ENCODE results near the gene ENGASE. TPM values are rescaled to one million over a fixed set of nuclear protein-coding genes. Genes with fewer than 3 reads are reported as not detected.

The ENGASE gene
- total RNA-seq, 4 donors from 2014 or later = 10.4 to 23.7 (median 19.1) TPM

- Histone ChIP-seq H3K9me3 (no peaks in the 10 kb centered on the region), H3K27me3 (peaks cover 0 to 100% (median 21%) of the 10 kb centered on the region in 4 donors), H3K4me3 (no peak overlapping the region), H3K4me1 (peaks cover 0 to 15% (median 6%) of the 10 kb centered on the region in 4 donors), H3K27ac (replicated peaks in 1 of 4) (no peak overlapping the region), H3K36me3 (no peaks in the 10 kb centered on the region)
- no peak for DNase-seq (ENCODE audit: extremely low spot score)
- WGBS = 40% methylated on average over 10 of the region's 16 CpGs
- intact Hi-C loops (cut with DNase I) = no loop called here
- TF ChIP-seq CTCF (IDR thresholded peaks at IDR 0.05) (no peak), POLR2A (IDR thresholded peaks at IDR 0.05; ENCODE audit: low read depth) (no peak), EP300 (IDR thresholded peaks at IDR 0.05) (no peak), POLR2AphosphoS5 (IDR thresholded peaks at IDR 0.05) (no peak)
Observed at GRCh38 chr17:79098282-79098867, 23.8 kb downstream of the ENGASE start.

GRCh38 chr17:79100405-79100804 lies 25.8 kb downstream of the ENGASE start:
- WGBS = 83% methylated on average over 18 of the region's 18 CpGs
- Histone ChIP-seq H3K4me3 (no peak overlapping the region), H3K36me3 (no peaks in the 10 kb centered on the region), H3K27me3 (peaks cover 0 to 94% (median 21%) of the 10 kb centered on the region in 4 donors), H3K9me3 (no peaks in the 10 kb centered on the region), H3K27ac (replicated peaks in 1 of 4) (no peak overlapping the region), H3K4me1 (peaks cover 0 to 15% (median 6%) of the 10 kb centered on the region in 4 donors)
- TF ChIP-seq CTCF (IDR thresholded peaks at IDR 0.05) (no peak), POLR2AphosphoS5 (IDR thresholded peaks at IDR 0.05) (no peak), POLR2A (IDR thresholded peaks at IDR 0.05; ENCODE audit: low read depth) (no peak), EP300 (IDR thresholded peaks at IDR 0.05) (no peak)
- DNase-seq (ENCODE audit: extremely low spot score) = no peak
- intact Hi-C loops (cut with DNase I) = no loop called here

- no peak for TF ChIP-seq CTCF (IDR thresholded peaks at IDR 0.05)
- no peak for TF ChIP-seq EP300 (IDR thresholded peaks at IDR 0.05)
- no peak for TF ChIP-seq POLR2AphosphoS5 (IDR thresholded peaks at IDR 0.05)
- TF ChIP-seq POLR2A (IDR thresholded peaks at IDR 0.05; ENCODE audit: low read depth) = no peak
- H3K27me3 ChIP-seq = peaks cover 0 to 87% (median 21%) of the 10 kb centered on the region in 4 donors
- peaks cover 0 to 15% (median 6%) of the 10 kb centered on the region in 4 donors for H3K4me1 ChIP-seq
- H3K4me3 ChIP-seq = no peak overlapping the region
- no peaks in the 10 kb centered on the region for H3K9me3 ChIP-seq
- intact Hi-C loops (cut with DNase I) = no loop called here
- H3K27ac ChIP-seq (replicated peaks in 1 of 4) = no peak overlapping the region
- DNase-seq (ENCODE audit: extremely low spot score) = no peak
- 59% methylated on average over 4 of the region's 13 CpGs for WGBS
- no peaks in the 10 kb centered on the region for H3K36me3 ChIP-seq
Observed at GRCh38 chr17:79101111-79101673, 26.6 kb downstream of the ENGASE start.

GRCh38 chr17:79102214-79102613 lies 27.6 kb downstream of the ENGASE start:
- DNase-seq (ENCODE audit: extremely low spot score) = no peak
- TF ChIP-seq CTCF (IDR thresholded peaks at IDR 0.05) (no peak), EP300 (IDR thresholded peaks at IDR 0.05) (no peak), POLR2A (IDR thresholded peaks at IDR 0.05; ENCODE audit: low read depth) (no peak), POLR2AphosphoS5 (IDR thresholded peaks at IDR 0.05) (no peak)
- Histone ChIP-seq H3K4me1 (peaks cover 0 to 11% (median 3%) of the 10 kb centered on the region in 4 donors), H3K36me3 (no peaks in the 10 kb centered on the region), H3K27me3 (peaks cover 0 to 76% (median 16%) of the 10 kb centered on the region in 4 donors), H3K4me3 (no peak overlapping the region), H3K9me3 (no peaks in the 10 kb centered on the region), H3K27ac (replicated peaks in 1 of 4) (no peak overlapping the region)
- intact Hi-C loops (cut with DNase I) = no loop called here
- WGBS = 84% methylated on average over 6 of the region's 7 CpGs
